Measurements from ENCODE around the gene RGS14.

- no peak for TF ChIP-seq CTCF (optimal IDR thresholded peaks at IDR 0.05 in 1 of 3, IDR thresholded peaks at IDR 0.05 in 1 of 3, conservative IDR thresholded peaks at IDR 0.05 in 1 of 3; ENCODE audit: extremely low read depth in 1 of 3, insufficient read depth in 2 of 3, low read length in 3 of 3)
- no peak for TF ChIP-seq EZH2 (IDR thresholded peaks at IDR 0.05; ENCODE audit: low read length)
These were observed 43.1 kb upstream of the RGS14 start for GRCh38 chr5:177314376-177315342.
